Measurements from ENCODE around the gene CHCHD10. TPM values are rescaled to one million over a fixed set of nuclear protein-coding genes. Genes with fewer than 3 reads are reported as not detected.
"Not testable (repeated sequence)": the region's sequence is repeated elsewhere in the genome, so short reads cannot be mapped to it uniquely, and the experiment has no call there.

The CHCHD10 gene
- total and polyA plus RNA-seq, 12 donors, result 4.6 to 528 (median 142) TPM

DNA sequence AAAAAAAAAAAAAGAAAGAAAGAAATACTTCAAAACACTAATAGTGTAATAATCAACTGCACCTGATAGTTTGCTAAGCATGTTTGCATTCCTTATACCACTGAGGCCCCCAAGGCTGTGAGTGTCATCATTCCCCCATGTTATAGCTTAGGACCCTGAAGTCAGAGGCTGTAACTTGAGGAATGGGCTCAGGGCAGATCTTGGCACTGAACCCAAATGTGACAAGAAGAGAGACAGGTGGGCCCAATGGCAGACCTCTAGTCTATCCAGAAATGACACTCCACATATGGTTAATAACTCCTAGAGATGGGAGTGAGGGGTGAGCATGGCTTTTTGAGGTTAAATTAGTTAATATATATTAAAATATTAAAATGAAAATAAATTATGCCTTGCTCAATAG lies 30.1 kb downstream of the CHCHD10 start:
- no peak for TF ChIP-seq POLR2A (IDR thresholded peaks at IDR 0.05)
- TF ChIP-seq, protein P1, sequence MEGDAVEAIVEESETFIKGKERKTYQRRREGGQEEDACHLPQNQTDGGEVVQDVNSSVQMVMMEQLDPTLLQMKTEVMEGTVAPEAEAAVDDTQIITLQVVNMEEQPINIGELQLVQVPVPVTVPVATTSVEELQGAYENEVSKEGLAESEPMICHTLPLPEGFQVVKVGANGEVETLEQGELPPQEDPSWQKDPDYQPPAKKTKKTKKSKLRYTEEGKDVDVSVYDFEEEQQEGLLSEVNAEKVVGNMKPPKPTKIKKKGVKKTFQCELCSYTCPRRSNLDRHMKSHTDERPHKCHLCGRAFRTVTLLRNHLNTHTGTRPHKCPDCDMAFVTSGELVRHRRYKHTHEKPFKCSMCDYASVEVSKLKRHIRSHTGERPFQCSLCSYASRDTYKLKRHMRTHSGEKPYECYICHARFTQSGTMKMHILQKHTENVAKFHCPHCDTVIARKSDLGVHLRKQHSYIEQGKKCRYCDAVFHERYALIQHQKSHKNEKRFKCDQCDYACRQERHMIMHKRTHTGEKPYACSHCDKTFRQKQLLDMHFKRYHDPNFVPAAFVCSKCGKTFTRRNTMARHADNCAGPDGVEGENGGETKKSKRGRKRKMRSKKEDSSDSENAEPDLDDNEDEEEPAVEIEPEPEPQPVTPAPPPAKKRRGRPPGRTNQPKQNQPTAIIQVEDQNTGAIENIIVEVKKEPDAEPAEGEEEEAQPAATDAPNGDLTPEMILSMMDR (IDR thresholded peaks at IDR 0.05), result no peak
- H3K9me3 ChIP-seq (replicated peaks in 1 of 3), result no peaks in the 10 kb centered on the region
- H3K27me3 ChIP-seq, result no peaks in the 10 kb centered on the region
- H3K4me3 ChIP-seq, result no peak overlapping the region
- intact Hi-C loops (cut with DNase I), result no loop called here
- peaks cover 0 to 1% of the 10 kb centered on the region in 2 donors for H3K36me3 ChIP-seq (replicated peaks in 1 of 2)
- DNase-seq, result no peak
- no peak overlapping the region for H3K27ac ChIP-seq
- H3K4me1 ChIP-seq (replicated peaks in 1 of 2), result no peaks in the 10 kb centered on the region

DNA sequence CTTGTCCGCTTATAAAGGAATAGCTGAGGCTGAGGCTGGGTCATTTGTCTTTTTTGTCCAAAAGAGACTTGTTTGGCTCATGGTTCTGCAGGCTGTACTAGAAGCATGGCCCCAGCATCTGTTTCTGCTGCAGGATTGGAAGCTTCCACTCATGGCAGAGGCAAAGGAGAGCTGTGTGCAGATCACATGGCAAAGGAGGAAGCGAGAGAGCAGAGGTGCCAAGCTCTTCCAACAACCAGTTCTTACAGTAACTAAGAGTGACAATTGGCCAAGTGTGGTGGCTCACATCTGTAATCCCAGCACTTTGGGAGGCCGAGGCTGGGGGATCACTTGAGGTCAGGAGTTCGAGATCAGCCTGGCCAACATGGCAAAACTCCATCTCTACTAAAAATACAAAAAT lies 39.7 kb downstream of the CHCHD10 start:
- intact Hi-C loops (cut with DNase I); H3K36me3 ChIP-seq (replicated peaks in 1 of 2); H3K27me3 ChIP-seq; H3K9me3 ChIP-seq (replicated peaks in 1 of 3); H3K27ac ChIP-seq; H3K4me3 ChIP-seq; DNase-seq; H3K4me1 ChIP-seq (replicated peaks in 1 of 2): not testable (repeated sequence)
- 74 to 88% (median 83%) methylated on average over 4 of the region's 4 CpGs for WGBS, 4 donors

DNA sequence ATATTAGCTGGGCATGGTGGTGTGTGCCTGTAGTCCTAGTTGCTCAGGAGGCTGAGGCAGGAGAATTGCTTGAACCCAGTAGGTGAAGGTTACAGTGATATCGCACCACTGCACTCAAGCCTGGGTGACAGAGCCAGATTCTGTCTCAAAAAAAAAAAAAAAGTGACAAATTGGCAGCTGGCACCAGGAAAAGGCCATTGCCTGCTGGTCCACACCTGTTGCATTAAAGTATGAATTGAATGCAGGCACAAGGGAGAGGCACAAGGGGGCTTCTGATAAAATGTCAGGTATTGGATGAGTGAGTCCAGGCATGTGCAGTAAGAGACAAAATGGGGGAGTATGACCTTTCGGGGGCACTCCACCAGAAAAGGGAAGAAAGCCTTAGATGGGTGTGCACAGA lies 45.0 kb downstream of the CHCHD10 start:
- H3K27me3 ChIP-seq, result no peaks in the 10 kb centered on the region
- no peaks in the 10 kb centered on the region for H3K36me3 ChIP-seq (replicated peaks in 1 of 2)
- no peak overlapping the region for H3K4me3 ChIP-seq
- intact Hi-C loops (cut with DNase I), result loop anchor here in 1 of 2 donors (5.0 kb wide), 1 partner anchor 100 kb away; no protein-coding TSS in a partner anchor
- WGBS, 4 donors, result 58 to 71% (median 62%) methylated on average over 2 of the region's 2 CpGs
- no peaks in the 10 kb centered on the region for H3K9me3 ChIP-seq (replicated peaks in 1 of 3)
- no peak for DNase-seq
- H3K27ac ChIP-seq, result no peak overlapping the region
- no peaks in the 10 kb centered on the region for H3K4me1 ChIP-seq (replicated peaks in 1 of 2)
- no peak for TF ChIP-seq POLR2A (IDR thresholded peaks at IDR 0.05)
- TF ChIP-seq, protein P1 (IDR thresholded peaks at IDR 0.05), result no peak

DNA sequence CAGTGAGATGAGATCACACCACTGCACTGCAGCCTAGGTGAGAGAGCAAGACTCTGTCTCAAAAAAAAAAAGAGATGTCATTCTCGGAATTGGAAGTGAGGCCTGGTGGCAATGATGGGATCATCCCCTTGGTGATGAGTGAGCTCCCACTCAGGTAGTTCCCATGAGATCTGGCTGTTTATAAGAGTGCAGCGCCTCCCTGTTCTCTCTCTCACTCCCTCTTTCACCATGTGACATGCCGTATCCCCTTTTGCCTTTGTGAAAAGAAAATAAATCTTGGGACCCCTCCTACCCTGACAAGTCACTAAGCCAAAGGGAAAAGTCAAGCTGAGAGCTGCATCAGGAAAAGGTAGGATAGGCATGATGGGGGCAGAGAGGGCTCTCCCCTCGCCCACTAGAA lies 45.6 kb downstream of the CHCHD10 start:
- no peak overlapping the region for H3K27ac ChIP-seq
- TF ChIP-seq POLR2A (IDR thresholded peaks at IDR 0.05), result no peak
- TF ChIP-seq, protein P1 (IDR thresholded peaks at IDR 0.05), result no peak
- H3K4me1 ChIP-seq (replicated peaks in 1 of 2), result peaks cover 0 to 5% of the 10 kb centered on the region in 2 donors
- 62 to 78% (median 75%) methylated on average over 3 to 4 of the region's 4 CpGs for WGBS, 4 donors
- no peaks in the 10 kb centered on the region for H3K36me3 ChIP-seq (replicated peaks in 1 of 2)
- no peak overlapping the region for H3K4me3 ChIP-seq
- no peaks in the 10 kb centered on the region for H3K27me3 ChIP-seq
- no peaks in the 10 kb centered on the region for H3K9me3 ChIP-seq (replicated peaks in 1 of 3)
- intact Hi-C loops (cut with DNase I), result loop anchor here in 1 of 2 donors (5.0 kb wide), 1 partner anchor 100 kb away; no protein-coding TSS in a partner anchor
- DNase-seq, result no peak

DNA sequence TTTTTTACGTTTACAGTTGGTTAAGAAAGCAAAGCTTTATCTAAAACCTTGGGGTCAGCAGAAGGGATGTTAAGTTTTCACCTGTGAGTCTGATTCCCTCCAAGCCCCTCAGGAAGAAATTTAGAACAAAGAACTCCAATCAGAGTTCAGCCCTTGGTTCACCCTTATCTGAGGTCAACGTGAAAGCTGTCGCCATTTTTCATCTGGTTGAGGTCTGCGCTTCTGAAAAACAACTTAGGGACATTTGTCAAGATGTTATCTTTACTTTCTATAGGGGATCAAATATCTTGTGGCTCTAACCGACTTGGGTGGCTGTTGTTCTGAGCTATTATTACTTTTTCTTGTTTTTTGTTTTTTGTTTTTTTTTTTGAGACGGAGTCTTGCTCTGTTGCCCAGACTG lies 46.9 kb downstream of the CHCHD10 start:
- intact Hi-C loops (cut with DNase I), result loop anchor here in 1 of 2 donors (5.0 kb wide), 1 partner anchor 99 kb away; no protein-coding TSS in a partner anchor
- Histone ChIP-seq H3K9me3 (replicated peaks in 1 of 3) (no peaks in the 10 kb centered on the region), H3K4me3 (no peak overlapping the region), H3K36me3 (replicated peaks in 1 of 2) (no peaks in the 10 kb centered on the region), H3K4me1 (replicated peaks in 1 of 2) (peaks cover 7 to 13% of the 10 kb centered on the region in 2 donors), H3K27me3 (no peaks in the 10 kb centered on the region), H3K27ac (no peak overlapping the region)
- no peak for TF ChIP-seq POLR2A (IDR thresholded peaks at IDR 0.05)
- TF ChIP-seq, protein P1 (IDR thresholded peaks at IDR 0.05), result no peak
- no peak for DNase-seq
- 62 to 69% (median 63%) methylated on average over 6 of the region's 6 CpGs for whole genome bisulfite sequencing, 4 donors

Data from adrenal gland (tissue), 12 donors.